HG03457 (cell line): ENCODE data around the gene RNPS1.

ENCODE experiments used
- ATAC-seq: cut with Tn5 transposase; IDR thresholded peaks from one replicate; pipeline ENCODE4 v1.9.1; 2021; ENCODE audit warnings: moderate number of reproducible peaks; ENCODE audit not compliant: unreplicated experiment

The RNPS1 gene

GRCh38 chr16:2216330-2216729, 51.6 kb downstream of the RNPS1 start:
- ATAC-seq = no peak

GRCh38 chr16:2214719-2214968, 53.3 kb downstream of the RNPS1 start, which contains the start of gene PGP:
PGP (minus strand) TSS chr16:2214840; CDS start chr16:2214777, 63 bp downstream.
- peak; percentile 72 for ATAC-seq

- ATAC-seq = no peak
These were observed 53.9 kb downstream of the RNPS1 start for GRCh38 chr16:2213817-2214718.

GRCh38 chr16:2212362-2213324, 55.3 kb downstream of the RNPS1 start:
- no peak for ATAC-seq

- ATAC-seq = no peak
These were observed 56.0 kb downstream of the RNPS1 start for GRCh38 chr16:2211923-2212347.

- ATAC-seq = no peak
These were observed 57.2 kb downstream of the RNPS1 start, which contains the start of gene BRICD5 for GRCh38 chr16:2210386-2211365. BRICD5 (minus strand) TSS chr16:2210863; CDS start chr16:2210833, 30 bp downstream.

GRCh38 chr16:2210009-2210332, 58.0 kb downstream of the RNPS1 start:
- ATAC-seq = no peak

- ATAC-seq = no peak
These were observed 58.5 kb downstream of the RNPS1 start for GRCh38 chr16:2209258-2210008.

- no peak for ATAC-seq
These were observed 59.2 kb downstream of the RNPS1 start for GRCh38 chr16:2208772-2209171.

GRCh38 chr16:2208308-2208707, 59.6 kb downstream of the RNPS1 start:
- ATAC-seq = no peak

GRCh38 chr16:2207872-2208271, 60.1 kb downstream of the RNPS1 start:
- ATAC-seq = no peak

GRCh38 chr16:2206780-2207433, 61.0 kb downstream of the RNPS1 start:
- no peak for ATAC-seq

GRCh38 chr16:2206420-2206779, 61.5 kb downstream of the RNPS1 start:
- ATAC-seq = no peak

GRCh38 chr16:2205967-2206313, 62.0 kb downstream of the RNPS1 start:
- peak; percentile 10 for ATAC-seq

GRCh38 chr16:2205104-2205966, 62.6 kb downstream of the RNPS1 start, which contains the start of gene MLST8:
MLST8 (plus strand) TSS chr16:2205454; CDS start chr16:2206086, 632 bp downstream.
- peak; percentile 49 for ATAC-seq

GRCh38 chr16:2204416-2205103, 63.4 kb downstream of the RNPS1 start:
- ATAC-seq = no peak
